Measurements from ENCODE around the gene SPTBN2.

DNA sequence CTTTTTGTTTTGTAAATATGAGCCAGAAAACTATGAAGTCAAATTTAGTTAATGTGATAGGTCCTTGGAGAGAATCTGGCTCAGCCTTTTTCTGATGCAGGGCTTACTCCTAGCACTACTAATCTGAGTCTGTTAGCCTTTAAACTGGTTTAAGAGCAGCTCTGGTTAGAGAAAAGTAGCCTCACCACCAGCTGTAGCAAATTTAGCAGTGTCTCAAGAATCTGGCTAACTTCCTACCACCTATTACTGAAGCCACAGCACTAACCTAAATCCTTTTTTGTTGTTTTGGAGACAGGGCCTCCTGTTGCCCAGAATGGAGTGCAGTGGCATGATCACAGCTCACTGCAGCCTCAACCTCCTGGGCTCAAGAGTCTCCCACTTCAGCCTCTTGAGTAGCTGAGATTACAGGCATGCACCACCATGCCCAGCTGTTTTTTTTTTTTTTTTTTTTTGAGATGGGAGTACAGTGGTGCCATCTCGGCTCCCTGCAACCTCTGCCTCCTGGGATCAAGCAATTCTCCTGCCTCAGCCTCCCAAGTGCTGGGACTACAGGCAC lies 65.2 kb downstream of the SPTBN2 start:
- TF ChIP-seq, protein P1, sequence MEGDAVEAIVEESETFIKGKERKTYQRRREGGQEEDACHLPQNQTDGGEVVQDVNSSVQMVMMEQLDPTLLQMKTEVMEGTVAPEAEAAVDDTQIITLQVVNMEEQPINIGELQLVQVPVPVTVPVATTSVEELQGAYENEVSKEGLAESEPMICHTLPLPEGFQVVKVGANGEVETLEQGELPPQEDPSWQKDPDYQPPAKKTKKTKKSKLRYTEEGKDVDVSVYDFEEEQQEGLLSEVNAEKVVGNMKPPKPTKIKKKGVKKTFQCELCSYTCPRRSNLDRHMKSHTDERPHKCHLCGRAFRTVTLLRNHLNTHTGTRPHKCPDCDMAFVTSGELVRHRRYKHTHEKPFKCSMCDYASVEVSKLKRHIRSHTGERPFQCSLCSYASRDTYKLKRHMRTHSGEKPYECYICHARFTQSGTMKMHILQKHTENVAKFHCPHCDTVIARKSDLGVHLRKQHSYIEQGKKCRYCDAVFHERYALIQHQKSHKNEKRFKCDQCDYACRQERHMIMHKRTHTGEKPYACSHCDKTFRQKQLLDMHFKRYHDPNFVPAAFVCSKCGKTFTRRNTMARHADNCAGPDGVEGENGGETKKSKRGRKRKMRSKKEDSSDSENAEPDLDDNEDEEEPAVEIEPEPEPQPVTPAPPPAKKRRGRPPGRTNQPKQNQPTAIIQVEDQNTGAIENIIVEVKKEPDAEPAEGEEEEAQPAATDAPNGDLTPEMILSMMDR (IDR thresholded peaks at IDR 0.05), result no peak
- TF ChIP-seq POLR2A (IDR thresholded peaks at IDR 0.05), result no peak

All from Peyer's patch (tissue), 4 donors.